Neural cell (in vitro differentiated cells): ENCODE measurements around the gene NR1D1.

Experiments
- CTCF ChIP-seq: fragments of 450-650 bp; IDR thresholded peaks from 2 replicates; pipeline ENCODE4 v1.5.1; 2014; ENCODE audit warnings: antibody characterized with exemption, mild to moderate bottlenecking, moderate library complexity; ENCODE audit not compliant: poor library complexity, severe bottlenecking
- EP300 ChIP-seq: fragments of 450-650 bp; conservative IDR thresholded peaks from 2 replicates; pipeline ENCODE4 v1.6.1; 2014; ENCODE audit warnings: antibody characterized with exemption, mild to moderate bottlenecking, moderate library complexity; ENCODE audit not compliant: poor library complexity, severe bottlenecking
- EZH2 ChIP-seq: fragments of 200-600, 300-800 bp; shearing (Covaris generic), sonication (generic); IDR thresholded peaks from 2 replicates; pipeline ENCODE4 v1.6.1; 2014; ENCODE audit warnings: antibody characterized with exemption, low read length, borderline replicate concordance, mild to moderate bottlenecking; ENCODE audit not compliant: insufficient read depth, poor library complexity, severe bottlenecking
- POLR2AphosphoS5 ChIP-seq: IDR thresholded peaks from 2 replicates; pipeline ENCODE4 v1.6.1; 2012
- SMC3 ChIP-seq: fragments of 450-650 bp; conservative IDR thresholded peaks from 2 replicates; pipeline ENCODE4 v1.6.1; 2014; ENCODE audit warnings: antibody characterized with exemption, mild to moderate bottlenecking, moderate library complexity; ENCODE audit not compliant: poor library complexity
- TAF1 ChIP-seq: IDR thresholded peaks from 2 replicates; pipeline ENCODE4 v1.6.1; 2012; ENCODE audit warnings: low read depth

- TF ChIP-seq CTCF (no peak), POLR2AphosphoS5 (no peak), EZH2 (no peak), SMC3 (no peak), TAF1 (no peak), EP300 (no peak)
These were observed 20.8 kb downstream of the NR1D1 start for GRCh38 chr17:40079545-40079944.
